Measurements from ENCODE around the gene SIRT3. TPM values are rescaled to one million over a fixed set of nuclear protein-coding genes. Genes with fewer than 3 reads are reported as not detected.

Gene SIRT3
- polyA plus RNA-seq, 1 donor (not counting 4 experiments of a cell fraction or from before 2014, with no cell fraction given) = 12.6 TPM

DNA sequence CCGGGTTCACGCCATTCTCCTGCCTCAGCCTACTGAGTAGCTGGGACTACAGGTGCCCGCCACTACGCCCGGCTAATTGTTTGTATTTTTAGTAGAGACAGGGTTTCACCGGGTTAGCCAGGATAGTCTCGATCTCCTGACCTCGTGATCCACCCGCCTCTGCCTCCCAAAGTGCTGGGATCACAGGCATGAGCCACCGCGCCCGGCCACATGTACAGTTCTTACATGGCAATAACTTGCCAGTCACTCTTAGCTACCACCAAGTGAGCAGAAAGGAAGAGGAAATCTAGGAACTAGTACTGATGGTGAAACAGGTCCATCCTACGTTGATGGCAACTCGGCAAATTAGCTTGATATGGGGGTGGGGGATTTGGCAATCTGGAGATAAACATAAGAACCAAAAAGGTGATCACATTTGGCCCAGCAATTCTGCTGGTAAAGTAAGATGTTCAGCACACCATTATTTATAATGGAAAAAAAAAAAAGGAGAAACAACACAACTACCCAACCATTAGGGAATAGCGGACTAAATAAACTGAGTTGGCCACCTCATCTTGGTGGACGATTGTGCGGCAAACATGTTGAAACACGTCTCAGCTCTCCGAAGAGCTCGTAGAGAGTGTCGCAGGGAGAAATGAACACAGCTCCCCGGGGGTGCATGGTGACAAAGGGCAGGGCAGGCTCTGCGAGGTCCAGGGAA is 47.4 kb upstream of the SIRT3 start:
- dilution Hi-C loops (cut with MboI; ENCODE audit: extremely low pct_ligation_motif_present, low sequenced_read_pairs) = no loop called here
- H3K27me3 ChIP-seq (ENCODE audit: control insufficient read depth, extremely low read depth, insufficient read depth, low read length) = peaks cover 75% of the 10 kb centered on the region
- H3K27ac ChIP-seq (ENCODE audit: control insufficient read depth, insufficient read depth, low read length) = no peak overlapping the region
- H3K9ac ChIP-seq (ENCODE audit: control insufficient read depth, extremely low read depth, insufficient read depth, low read length) = no peak overlapping the region
- no peaks in the 10 kb centered on the region for H4K20me1 ChIP-seq (ENCODE audit: control insufficient read depth, extremely low read depth, insufficient read depth, low read length)
- FAIRE-seq (no peak), DNase-seq (ENCODE audit: low read depth, low spot score) (no peak)
- no peak overlapping the region for H2AFZ ChIP-seq (ENCODE audit: control insufficient read depth, low read length)
- no peak overlapping the region for H3K4me2 ChIP-seq (ENCODE audit: control insufficient read depth, extremely low read depth, insufficient read depth, low read depth, low read length)
- H3K9me3 ChIP-seq (ENCODE audit: control insufficient read depth, low read depth, low read length) = no peaks in the 10 kb centered on the region
- no peak overlapping the region for H3K4me3 ChIP-seq (ENCODE audit: control insufficient read depth in 2 of 3, extremely low read depth in 1 of 3, insufficient read depth in 2 of 3, low read depth in 1 of 3, low read length in 3 of 3)
- H3K9me1 ChIP-seq (ENCODE audit: control insufficient read depth, extremely low read depth, insufficient read depth, low read length) = no peaks in the 10 kb centered on the region
- no peaks in the 10 kb centered on the region for H3K79me2 ChIP-seq (ENCODE audit: control insufficient read depth, insufficient read depth, low read length)
- TF ChIP-seq EZH2 (IDR thresholded peaks at IDR 0.05; ENCODE audit: low read length) = no peak
- TF ChIP-seq CTCF (optimal IDR thresholded peaks at IDR 0.05 in 1 of 3, IDR thresholded peaks at IDR 0.05 in 1 of 3, conservative IDR thresholded peaks at IDR 0.05 in 1 of 3; ENCODE audit: extremely low read depth in 1 of 3, insufficient read depth in 2 of 3, low read length in 3 of 3) = no peak
- H3K4me1 ChIP-seq (ENCODE audit: control insufficient read depth, extremely low read depth, insufficient read depth, low read length) = peaks cover 7% of the 10 kb centered on the region
- H3K36me3 ChIP-seq (ENCODE audit: control insufficient read depth in 2 of 2, extremely low read depth in 1 of 2, insufficient read depth in 2 of 2, low read length in 2 of 2) = no peaks in the 10 kb centered on the region

GRCh38 chr11:282630-283360 is 46.7 kb upstream of the SIRT3 start:
- H3K36me3 ChIP-seq (ENCODE audit: control insufficient read depth in 2 of 2, extremely low read depth in 1 of 2, insufficient read depth in 2 of 2, low read length in 2 of 2) = no peaks in the 10 kb centered on the region
- no peaks in the 10 kb centered on the region for H3K9me1 ChIP-seq (ENCODE audit: control insufficient read depth, extremely low read depth, insufficient read depth, low read length)
- FAIRE-seq (no peak), DNase-seq (ENCODE audit: low read depth, low spot score) (no peak)
- no peak overlapping the region for H3K27ac ChIP-seq (ENCODE audit: control insufficient read depth, insufficient read depth, low read length)
- no peaks in the 10 kb centered on the region for H4K20me1 ChIP-seq (ENCODE audit: control insufficient read depth, extremely low read depth, insufficient read depth, low read length)
- no peak for TF ChIP-seq EZH2 (IDR thresholded peaks at IDR 0.05; ENCODE audit: low read length)
- TF ChIP-seq CTCF (optimal IDR thresholded peaks at IDR 0.05 in 1 of 3, IDR thresholded peaks at IDR 0.05 in 1 of 3, conservative IDR thresholded peaks at IDR 0.05 in 1 of 3; ENCODE audit: extremely low read depth in 1 of 3, insufficient read depth in 2 of 3, low read length in 3 of 3) = no peak
- no peak overlapping the region for H3K4me3 ChIP-seq (ENCODE audit: control insufficient read depth in 2 of 3, extremely low read depth in 1 of 3, insufficient read depth in 2 of 3, low read depth in 1 of 3, low read length in 3 of 3)
- no peak overlapping the region for H3K4me2 ChIP-seq (ENCODE audit: control insufficient read depth, extremely low read depth, insufficient read depth, low read depth, low read length)
- no peaks in the 10 kb centered on the region for H3K9me3 ChIP-seq (ENCODE audit: control insufficient read depth, low read depth, low read length)
- no peaks in the 10 kb centered on the region for H3K79me2 ChIP-seq (ENCODE audit: control insufficient read depth, insufficient read depth, low read length)
- peaks cover 75% of the 10 kb centered on the region for H3K27me3 ChIP-seq (ENCODE audit: control insufficient read depth, extremely low read depth, insufficient read depth, low read length)
- no peak overlapping the region for H3K9ac ChIP-seq (ENCODE audit: control insufficient read depth, extremely low read depth, insufficient read depth, low read length)
- H3K4me1 ChIP-seq (ENCODE audit: control insufficient read depth, extremely low read depth, insufficient read depth, low read length) = peaks cover under 1% of the 10 kb centered on the region
- dilution Hi-C loops (cut with MboI; ENCODE audit: extremely low pct_ligation_motif_present, low sequenced_read_pairs) = no loop called here
- H2AFZ ChIP-seq (ENCODE audit: control insufficient read depth, low read length) = no peak overlapping the region

Measured in keratinocyte (primary cell).